ENCODE results near the gene GSK3A.

GSK3A gene

DNA sequence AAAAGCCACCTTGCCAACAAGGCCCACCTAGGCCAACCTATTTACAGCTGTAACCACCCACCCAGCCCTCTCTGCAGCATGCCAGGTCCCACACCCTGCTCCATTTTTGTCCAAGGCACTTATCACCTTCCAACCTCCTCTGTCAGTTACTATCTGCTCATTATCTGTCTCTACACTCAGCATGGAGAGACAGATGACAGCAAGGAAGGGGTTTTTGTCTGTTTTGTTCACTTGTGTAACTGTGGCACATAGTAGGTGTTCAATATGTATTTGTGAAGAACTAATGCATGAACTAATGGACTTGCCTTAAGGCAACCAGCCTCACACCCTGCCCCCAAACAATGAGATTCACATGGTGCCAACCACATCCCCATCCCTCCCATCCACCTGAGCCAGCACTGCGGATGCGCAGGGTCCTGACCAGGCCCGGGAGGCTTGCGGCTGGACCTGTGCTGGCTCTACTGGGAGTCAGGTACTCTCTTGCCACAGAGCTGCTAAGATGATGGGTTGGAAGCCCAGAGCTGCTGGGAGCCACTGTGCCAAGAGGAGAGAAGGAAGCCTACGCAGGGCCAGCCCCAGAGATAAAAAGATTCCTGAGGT, 42.2 kb downstream of the GSK3A start:
- TF ChIP-seq GATA2 (IDR thresholded peaks at IDR 0.05; ENCODE audit: low read depth, low read length) (no peak), GATA3 (IDR thresholded peaks at IDR 0.05; ENCODE audit: low read depth, low read length) (no peak)

- TF ChIP-seq GATA3 (IDR thresholded peaks at IDR 0.05; ENCODE audit: low read depth, low read length) (no peak), GATA2 (IDR thresholded peaks at IDR 0.05; ENCODE audit: low read depth, low read length) (no peak)
Measured at GRCh38 chr19:42199440-42200115, 42.8 kb downstream of the GSK3A start.

- TF ChIP-seq GATA3 (IDR thresholded peaks at IDR 0.05; ENCODE audit: low read depth, low read length) (no peak), GATA2 (IDR thresholded peaks at IDR 0.05; ENCODE audit: low read depth, low read length) (no peak)
Measured at GRCh38 chr19:42198676-42199439, 43.5 kb downstream of the GSK3A start.

GRCh38 chr19:42197375-42197817, 45.0 kb downstream of the GSK3A start:
- TF ChIP-seq GATA2 (IDR thresholded peaks at IDR 0.05; ENCODE audit: low read depth, low read length) (no peak), GATA3 (IDR thresholded peaks at IDR 0.05; ENCODE audit: low read depth, low read length) (no peak)

DNA sequence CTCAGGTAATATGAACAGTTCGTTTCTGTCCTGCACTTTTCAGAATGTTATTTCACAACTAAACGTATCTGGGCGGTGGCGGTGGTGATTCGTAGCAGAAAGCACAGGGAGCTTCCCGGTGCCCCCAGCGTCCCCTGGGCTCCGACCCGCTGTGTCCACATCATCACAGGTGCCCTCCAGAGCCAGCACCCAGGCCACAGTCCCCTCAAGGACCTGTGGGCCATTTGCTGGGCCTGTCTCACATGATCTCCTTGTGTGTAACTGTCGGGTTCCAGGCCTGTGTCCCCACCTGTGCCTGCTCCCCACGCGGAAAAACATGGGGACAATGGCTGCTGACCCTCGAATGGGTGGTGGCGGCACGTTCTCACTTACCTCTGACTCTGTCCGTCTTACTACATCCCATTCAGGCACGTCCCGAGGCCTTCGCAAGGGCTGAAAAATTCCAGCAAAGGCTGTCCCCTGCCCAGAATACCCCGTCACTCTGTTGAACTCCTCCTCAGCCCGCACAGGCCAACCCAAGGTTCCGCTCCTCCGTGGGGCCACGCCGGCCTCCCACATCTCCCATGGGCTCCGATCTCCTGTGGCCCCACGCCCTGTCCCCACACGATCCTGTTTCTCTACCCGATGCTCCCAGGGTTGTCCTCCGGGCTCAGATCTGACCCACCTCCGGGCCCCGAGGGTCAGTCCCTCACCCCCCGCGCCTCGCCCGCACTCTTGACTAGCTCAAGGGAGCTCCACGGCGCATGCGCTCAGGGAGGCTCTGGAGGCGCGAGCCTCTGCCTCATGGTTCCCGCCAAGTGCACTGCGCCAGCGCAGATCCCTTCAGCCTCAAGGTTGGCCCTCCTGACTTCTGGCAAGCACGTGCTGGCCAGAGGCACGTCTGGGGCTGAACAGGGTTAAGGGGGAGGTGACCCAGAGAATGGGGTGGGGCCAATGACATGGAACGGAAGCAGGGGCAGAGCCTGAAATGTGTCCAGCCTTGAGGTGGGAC, 46.1 kb downstream of the GSK3A start:
- TF ChIP-seq GATA2 (IDR thresholded peaks at IDR 0.05; ENCODE audit: low read depth, low read length) (no peak), GATA3 (IDR thresholded peaks at IDR 0.05; ENCODE audit: low read depth, low read length) (no peak)

DNA sequence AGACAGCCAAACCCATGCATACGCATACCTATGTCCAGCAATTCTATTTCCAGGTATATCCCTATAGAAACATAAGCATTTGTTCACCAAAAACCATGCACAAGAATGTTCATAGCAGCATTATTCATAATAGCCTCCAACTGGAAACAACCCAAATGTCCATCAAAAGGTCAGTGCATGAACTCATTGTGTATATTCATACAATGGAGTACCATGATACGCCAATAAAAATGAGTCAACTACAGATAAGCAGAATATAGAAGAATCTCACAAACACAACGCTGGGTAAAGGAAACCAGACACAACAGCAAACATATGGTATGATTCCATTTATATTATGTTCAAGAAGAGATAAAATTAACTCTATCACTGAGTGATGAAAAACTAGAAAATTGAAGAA, 48.7 kb downstream of the GSK3A start:
- TF ChIP-seq GATA2 (IDR thresholded peaks at IDR 0.05; ENCODE audit: low read depth, low read length) (no peak), GATA3 (IDR thresholded peaks at IDR 0.05; ENCODE audit: low read depth, low read length) (no peak)

DNA sequence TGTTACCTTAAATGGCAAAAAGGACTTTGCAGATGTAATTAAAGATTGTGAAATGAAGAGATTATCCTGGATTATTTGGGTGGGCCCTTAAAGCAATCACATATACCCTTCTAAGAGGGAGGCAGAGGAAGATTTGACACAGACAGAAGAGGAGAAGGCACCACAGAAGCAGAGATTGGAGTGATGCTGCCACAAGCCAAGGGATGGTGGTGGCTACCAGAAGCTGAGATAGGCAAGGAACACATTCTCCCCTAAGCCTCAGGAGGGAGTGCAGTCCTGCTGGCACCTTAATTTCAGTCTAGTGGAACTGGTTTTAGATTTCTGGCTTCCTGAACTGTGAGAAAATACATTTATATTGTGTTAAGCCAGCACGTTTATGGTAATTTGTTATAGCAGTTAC, 49.1 kb downstream of the GSK3A start:
- TF ChIP-seq GATA3 (IDR thresholded peaks at IDR 0.05; ENCODE audit: low read depth, low read length) (no peak), GATA2 (IDR thresholded peaks at IDR 0.05; ENCODE audit: low read depth, low read length) (no peak)

DNA sequence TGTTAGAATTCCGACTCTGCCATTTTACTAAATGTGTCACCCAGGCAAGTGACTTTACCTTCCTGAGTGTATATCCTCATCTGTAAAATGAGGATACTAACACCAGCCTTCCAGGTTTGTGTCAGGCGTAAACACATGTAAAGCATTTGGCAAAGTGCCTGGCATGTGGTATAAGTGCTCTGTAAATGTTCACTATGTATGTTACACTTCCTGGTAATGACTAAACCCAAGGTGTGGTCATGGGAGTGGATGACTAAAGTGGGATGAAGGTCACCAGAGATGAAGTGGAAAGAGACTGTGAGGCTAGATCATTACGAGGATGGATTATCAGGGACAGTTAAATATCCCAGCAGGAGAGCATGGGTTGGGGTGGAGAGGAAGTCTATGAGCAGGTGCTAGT, 50.5 kb downstream of the GSK3A start:
- no peak for TF ChIP-seq GATA3 (IDR thresholded peaks at IDR 0.05; ENCODE audit: low read depth, low read length)
- TF ChIP-seq GATA2 (IDR thresholded peaks at IDR 0.05; ENCODE audit: low read depth, low read length) = no peak

DNA sequence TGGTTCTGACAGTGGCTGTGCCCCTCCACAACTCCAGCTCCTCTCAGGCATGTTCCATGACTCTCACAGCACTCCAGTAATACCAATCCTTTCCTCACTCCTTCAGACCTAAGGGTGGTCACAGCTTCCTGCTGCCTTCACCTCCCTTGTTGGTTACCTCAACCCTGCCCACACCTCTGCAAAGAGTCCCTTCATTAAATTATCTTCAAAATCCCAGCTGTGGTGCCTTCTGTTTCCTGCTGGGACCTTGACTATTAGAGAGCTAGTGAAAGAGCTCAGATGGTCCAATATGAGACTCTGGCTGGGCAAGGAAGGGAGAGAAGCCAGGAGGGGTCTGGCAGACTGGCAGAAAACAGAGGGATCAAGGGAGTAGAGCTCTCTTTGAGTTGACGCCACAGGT, 51.1 kb downstream of the GSK3A start:
- no peak for TF ChIP-seq GATA3 (IDR thresholded peaks at IDR 0.05; ENCODE audit: low read depth, low read length)

DNA sequence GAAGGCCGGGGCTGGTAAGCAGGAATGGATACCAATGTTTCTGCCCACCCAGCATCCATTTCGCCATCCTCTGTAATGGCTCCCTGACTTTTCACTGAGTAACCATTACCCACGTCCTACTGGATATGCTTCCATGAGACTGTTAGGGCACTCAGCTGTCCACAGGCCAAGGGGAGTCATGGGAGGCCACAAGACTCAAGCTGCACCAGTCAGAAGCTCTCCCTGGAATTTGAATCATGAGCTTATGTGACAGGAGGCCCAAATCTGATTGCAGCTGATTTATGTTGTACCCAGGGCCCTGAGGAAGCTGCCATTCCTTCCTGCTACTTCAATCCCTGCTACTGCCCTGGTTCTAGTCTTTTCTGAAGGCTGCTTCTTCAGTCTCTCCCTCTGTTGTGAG, 53.3 kb downstream of the GSK3A start:
- no peak for TF ChIP-seq GATA3 (IDR thresholded peaks at IDR 0.05; ENCODE audit: low read depth, low read length)
- TF ChIP-seq GATA2 (IDR thresholded peaks at IDR 0.05; ENCODE audit: low read depth, low read length) = no peak

DNA sequence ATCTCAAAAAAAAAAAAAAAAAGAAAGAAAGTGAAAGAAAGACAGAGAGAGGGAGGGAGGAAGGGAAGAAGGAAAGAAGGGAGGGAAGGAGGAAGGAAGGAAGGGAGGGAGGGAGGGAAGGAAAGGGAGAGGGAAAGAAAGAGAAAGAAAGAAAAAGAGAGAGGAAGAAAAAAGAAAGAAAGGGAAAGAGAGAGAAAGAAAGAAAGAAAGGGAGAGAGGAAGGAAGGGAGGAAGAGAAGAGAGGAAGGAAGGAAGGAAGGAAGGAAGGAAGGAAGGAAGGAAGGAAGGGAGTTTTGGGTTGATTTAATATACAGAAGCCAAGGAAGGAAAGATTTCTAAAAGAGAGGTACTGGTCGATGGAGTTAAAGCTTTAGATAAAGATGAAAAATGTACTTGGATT, 53.7 kb downstream of the GSK3A start:
- no peak for TF ChIP-seq GATA3 (IDR thresholded peaks at IDR 0.05; ENCODE audit: low read depth, low read length)
- TF ChIP-seq GATA2 (IDR thresholded peaks at IDR 0.05; ENCODE audit: low read depth, low read length) = no peak

DNA sequence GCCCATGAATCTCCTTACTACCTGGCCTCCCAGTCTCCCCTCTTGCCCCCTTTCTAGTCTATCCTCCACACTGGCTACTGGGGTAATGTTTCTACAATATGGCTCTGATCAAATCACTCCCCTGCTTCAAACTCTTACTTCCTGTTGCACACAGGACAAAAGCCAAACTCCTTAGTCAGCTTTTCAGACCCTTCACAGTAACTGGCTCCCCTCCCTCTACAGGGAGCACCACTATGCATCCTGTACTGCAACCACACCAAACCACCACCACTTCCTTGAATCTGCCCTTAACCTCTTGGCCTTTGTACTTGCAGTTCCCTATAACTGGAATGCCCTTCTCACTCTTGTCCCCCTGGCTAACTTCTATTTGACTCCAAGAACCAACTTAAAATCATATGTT, 57.1 kb downstream of the GSK3A start:
- TF ChIP-seq GATA2 (IDR thresholded peaks at IDR 0.05; ENCODE audit: low read depth, low read length) (no peak), GATA3 (IDR thresholded peaks at IDR 0.05; ENCODE audit: low read depth, low read length) (no peak)

GRCh38 chr19:42184401-42184861, 58.0 kb downstream of the GSK3A start:
- TF ChIP-seq GATA3 (IDR thresholded peaks at IDR 0.05; ENCODE audit: low read depth, low read length) = no peak
- TF ChIP-seq GATA2 (IDR thresholded peaks at IDR 0.05; ENCODE audit: low read depth, low read length) = no peak

Measured in SH-SY5Y (cell line).